H9 (cell line): ENCODE data around the gene VSIG10L. TPM values are rescaled to one million over a fixed set of nuclear protein-coding genes. Genes with fewer than 3 reads are reported as not detected.
A peak's percentile ranks its signal among the peaks of the same experiment; 100 is the strongest.

ENCODE experiments used
- DNase-seq: peaks from one replicate; pipeline ENCODE4 v3.0.0-alpha.2; 2017
- H2AFZ ChIP-seq: one replicate; pipeline ENCODE4 v1.6.1; 2013; ENCODE audit warnings: mild to moderate bottlenecking, low read length, control low read depth, moderate library complexity
- H2AK5ac ChIP-seq: 2 replicates; pipeline ENCODE4 v1.6.1; 2013; ENCODE audit warnings: low read length, control low read depth, mixed read lengths; ENCODE audit not compliant: insufficient read length
- H2BK120ac ChIP-seq: one replicate; pipeline ENCODE4 v1.6.1; 2013; ENCODE audit warnings: low read depth, mild to moderate bottlenecking, low read length, control low read depth, inconsistent platforms; ENCODE audit not compliant: poor library complexity, severe bottlenecking
- H2BK12ac ChIP-seq: 2 replicates; pipeline ENCODE4 v1.6.1; 2013; ENCODE audit warnings: low read length, control low read depth, mixed read lengths, low read depth; ENCODE audit not compliant: insufficient read length
- H2BK15ac ChIP-seq: 2 replicates; pipeline ENCODE4 v1.6.1; 2013; ENCODE audit warnings: low read depth, low read length, control low read depth
- H2BK20ac ChIP-seq: one replicate; pipeline ENCODE4 v1.6.1; 2013; ENCODE audit warnings: low read depth, mild to moderate bottlenecking, low read length, control low read depth, inconsistent platforms; ENCODE audit not compliant: poor library complexity, severe bottlenecking
- H2BK5ac ChIP-seq: 2 replicates; pipeline ENCODE4 v1.6.1; 2013; ENCODE audit warnings: low read length, control low read depth, mixed read lengths; ENCODE audit not compliant: insufficient read length
- H3K14ac ChIP-seq: 2 replicates; pipeline ENCODE4 v1.6.1; 2013; ENCODE audit warnings: low read length, control low read depth; ENCODE audit not compliant: insufficient read depth
- H3K18ac ChIP-seq: 2 replicates; pipeline ENCODE4 v1.6.1; 2013; ENCODE audit warnings: low read depth, mild to moderate bottlenecking, mixed read lengths, low read length, control low read depth; ENCODE audit not compliant: insufficient read length
- H3K23ac ChIP-seq: 2 replicates; pipeline ENCODE4 v1.6.1; 2013; ENCODE audit warnings: low read length, control low read depth, mixed read lengths, low read depth; ENCODE audit not compliant: insufficient read length
- H3K23me2 ChIP-seq: 2 replicates; pipeline ENCODE4 v1.6.1; 2013; ENCODE audit warnings: low read depth, mild to moderate bottlenecking, mixed read lengths, low read length, control low read depth; ENCODE audit not compliant: insufficient read length, poor library complexity, severe bottlenecking
- H3K27ac ChIP-seq: 2 replicates; pipeline ENCODE4 v1.5.1; 2013; ENCODE audit warnings: low read length, control low read depth, mixed read lengths, low read depth; ENCODE audit not compliant: insufficient read length
- H3K27me3 ChIP-seq: 2 replicates; pipeline ENCODE4 v1.6.1; 2013; ENCODE audit warnings: low read length, control low read depth, inconsistent platforms; ENCODE audit not compliant: insufficient read depth
- H3K4ac ChIP-seq: 2 replicates; pipeline ENCODE4 v1.6.1; 2013; ENCODE audit warnings: low read depth, mild to moderate bottlenecking, control low read depth, inconsistent platforms, low read length, moderate library complexity
- H3K4me1 ChIP-seq: 2 replicates; pipeline ENCODE4 v1.6.1; 2013; ENCODE audit warnings: low read length, control low read depth, inconsistent platforms; ENCODE audit not compliant: insufficient read depth
- H3K4me2 ChIP-seq: 2 replicates; pipeline ENCODE4 v1.6.1; 2013; ENCODE audit warnings: low read length, control low read depth, mixed read lengths; ENCODE audit not compliant: insufficient read length, insufficient read depth
- H3K56ac ChIP-seq: 2 replicates; pipeline ENCODE4 v1.6.1; 2013; ENCODE audit warnings: low read depth, mild to moderate bottlenecking, mixed read lengths, low read length, control low read depth; ENCODE audit not compliant: insufficient read length
- H3K79me1 ChIP-seq: 2 replicates; pipeline ENCODE4 v1.6.1; 2013; ENCODE audit warnings: low read depth, mild to moderate bottlenecking, moderate library complexity, low read length, control low read depth, inconsistent platforms; ENCODE audit not compliant: insufficient read depth, poor library complexity, severe bottlenecking
- H3K79me2 ChIP-seq: 2 replicates; pipeline ENCODE4 v1.6.1; 2013; ENCODE audit warnings: low read length, control low read depth, inconsistent platforms; ENCODE audit not compliant: insufficient read depth
- H3K9ac ChIP-seq: 2 replicates; pipeline ENCODE4 v1.6.1; 2013; ENCODE audit warnings: low read length, control low read depth, mixed read lengths; ENCODE audit not compliant: insufficient read length; ENCODE audit errors: extremely low read depth
- H3K9me3 ChIP-seq: one replicate; pipeline ENCODE4 v1.6.1; 2013; ENCODE audit warnings: low read depth, low read length, inconsistent platforms; ENCODE audit not compliant: control insufficient read depth
- H3T11ph ChIP-seq: one replicate; pipeline ENCODE4 v1.6.1; 2013; ENCODE audit warnings: mild to moderate bottlenecking, low read length, control low read depth, inconsistent platforms
- H4K20me1 ChIP-seq: one replicate; pipeline ENCODE4 v1.6.1; 2013; ENCODE audit not compliant: control insufficient read depth, insufficient read length, insufficient read depth
- H4K5ac ChIP-seq: 2 replicates; pipeline ENCODE4 v1.6.1; 2013; ENCODE audit warnings: low read depth, mild to moderate bottlenecking, mixed read lengths, low read length, control low read depth; ENCODE audit not compliant: insufficient read length
- H4K8ac ChIP-seq: replicated peaks from 2 replicates; pipeline ENCODE4 v1.6.1; 2013; ENCODE audit warnings: low read length, control low read depth, mixed read lengths, low read depth; ENCODE audit not compliant: insufficient read length
- H4K91ac ChIP-seq: 2 replicates; pipeline ENCODE4 v1.6.1; 2013; ENCODE audit warnings: low read depth, mild to moderate bottlenecking, moderate library complexity, mixed read lengths, low read length, control low read depth; ENCODE audit not compliant: insufficient read length
- H3K27ac Mint-ChIP-seq, 3 experiments: 2 replicates in 2 of 3; 3 replicates in 1 of 3; pipeline ENCODE4 v1.8.0; 2020 to 2021; ENCODE audit warnings: mixed read lengths in 3 of 3, mild to moderate bottlenecking in 1 of 3, moderate library complexity in 1 of 3
- H3K27me3 Mint-ChIP-seq: 2 replicates; pipeline ENCODE4 v1.8.0; 2021; ENCODE audit warnings: low read depth, mild to moderate bottlenecking, moderate library complexity, mixed read lengths
- H3K36me3 Mint-ChIP-seq, 3 experiments: 2 replicates in 2 of 3; 3 replicates in 1 of 3; pipeline ENCODE4 v1.8.0; 2020 to 2021; ENCODE audit warnings: low read depth in 3 of 3, mixed read lengths in 3 of 3; ENCODE audit not compliant: insufficient read depth in 1 of 3
- H3K4me1 Mint-ChIP-seq, 2 experiments: 2 replicates each; pipeline ENCODE4 v1.8.0; 2020; ENCODE audit warnings: mixed read lengths in 2 of 2
- H3K4me3 Mint-ChIP-seq, 2 experiments: 2 replicates in 1 of 2; 3 replicates in 1 of 2; pipeline ENCODE4 v1.8.0; 2020 to 2021; ENCODE audit warnings: mild to moderate bottlenecking in 2 of 2, mixed read lengths in 2 of 2, moderate library complexity in 1 of 2
- H3K9me3 Mint-ChIP-seq, 2 experiments: 2 replicates in 1 of 2; 3 replicates in 1 of 2; pipeline ENCODE4 v1.8.0; 2020; ENCODE audit warnings: mild to moderate bottlenecking in 2 of 2, mixed read lengths in 2 of 2, moderate library complexity in 1 of 2
- CTCF ChIP-seq: fragments of 200-600 bp; sonication (generic); conservative IDR thresholded peaks from 3 replicates; pipeline ENCODE4 v1.8.0; 2021; ENCODE audit warnings: antibody characterized with exemption, mild to moderate bottlenecking
- WGBS: extraction: QIAGEN DNeasy Blood & Tissue Kit; methylation state at CpG from one replicate; pipeline ENCODE4 v1.1.7; 2013; ENCODE audit warnings: missing lambda C conversion rate, low lambda C conversion rate, mixed read lengths; ENCODE audit not compliant: insufficient read length; ENCODE audit errors: extremely low coverage; 5-methylcytosine and 5-hydroxymethylcytosine counted together
- total RNA-seq: library from RNA; stranded (reverse); gene quantifications from 2 replicates; pipeline ENCODE4 v1.2.1, GENCODE V29; 2021

VSIG10L gene
- total RNA-seq, 1 experiment from 2014 or later: 5.6 TPM

GRCh38 chr19:51341066-51341465 lies 873 bp downstream of the VSIG10L start:
- H3K23me2 ChIP-seq: peaks cover 6% of the 10 kb centered on the region
- H3K18ac ChIP-seq: no peak overlapping the region
- Mint-ChIP-seq H3K9me3 (no peaks in the 10 kb centered on the region; a peak in 1 of 5 replicates), H3K4me1 (peaks cover 23 to 29% of the 10 kb centered on the region in 2 experiments), H3K4me3 (peak overlapping the region; percentile 61 to 82), H3K27me3 (peaks cover 19% of the 10 kb centered on the region), H3K36me3 (peaks cover 5 to 11% (median 8%) of the 10 kb centered on the region in 3 experiments; a peak in 5 of 7 replicates), H3K27ac (no peak overlapping the region)
- peaks cover 14% of the 10 kb centered on the region for H3K4me1 ChIP-seq
- no peak overlapping the region for H3K23ac ChIP-seq
- no peaks in the 10 kb centered on the region for H3K79me2 ChIP-seq
- no peak overlapping the region for H3T11ph ChIP-seq
- H4K91ac ChIP-seq: no peak overlapping the region
- H2BK120ac ChIP-seq: no peak overlapping the region
- H3K9ac ChIP-seq: no peak overlapping the region
- no peaks in the 10 kb centered on the region for H3K27me3 ChIP-seq
- no peak overlapping the region for H2AK5ac ChIP-seq
- no CpG with 5 or more reads among the region's 18 CpGs for WGBS
- no peak overlapping the region for H2BK12ac ChIP-seq
- TF ChIP-seq CTCF: no peak
- no peak overlapping the region for H4K5ac ChIP-seq
- H2AFZ ChIP-seq: no peak overlapping the region
- no peak overlapping the region for H3K4ac ChIP-seq
- H4K20me1 ChIP-seq: no peaks in the 10 kb centered on the region
- DNase-seq: no peak
- H2BK20ac ChIP-seq: no peak overlapping the region
- H3K79me1 ChIP-seq: no peaks in the 10 kb centered on the region
- H4K8ac ChIP-seq: no peak overlapping the region
- no peak overlapping the region for H3K27ac ChIP-seq
- H2BK15ac ChIP-seq: no peak overlapping the region
- no peaks in the 10 kb centered on the region for H3K9me3 ChIP-seq
- H3K56ac ChIP-seq: no peak overlapping the region
- H2BK5ac ChIP-seq: no peak overlapping the region
- peak overlapping the region; percentile 55 for H3K4me2 ChIP-seq
- no peak overlapping the region for H3K14ac ChIP-seq
